GM18861 (cell line): Measurements from ENCODE around the gene DHX9.
"Not testable (repeated sequence)": the region's sequence is repeated elsewhere in the genome, so short reads cannot be mapped to it uniquely, and the experiment has no call there.

Experiments
- ATAC-seq: cut with Tn5 transposase; IDR thresholded peaks from one replicate; pipeline ENCODE4 v1.9.1; 2021; ENCODE audit not compliant: unreplicated experiment

DHX9 gene

DNA sequence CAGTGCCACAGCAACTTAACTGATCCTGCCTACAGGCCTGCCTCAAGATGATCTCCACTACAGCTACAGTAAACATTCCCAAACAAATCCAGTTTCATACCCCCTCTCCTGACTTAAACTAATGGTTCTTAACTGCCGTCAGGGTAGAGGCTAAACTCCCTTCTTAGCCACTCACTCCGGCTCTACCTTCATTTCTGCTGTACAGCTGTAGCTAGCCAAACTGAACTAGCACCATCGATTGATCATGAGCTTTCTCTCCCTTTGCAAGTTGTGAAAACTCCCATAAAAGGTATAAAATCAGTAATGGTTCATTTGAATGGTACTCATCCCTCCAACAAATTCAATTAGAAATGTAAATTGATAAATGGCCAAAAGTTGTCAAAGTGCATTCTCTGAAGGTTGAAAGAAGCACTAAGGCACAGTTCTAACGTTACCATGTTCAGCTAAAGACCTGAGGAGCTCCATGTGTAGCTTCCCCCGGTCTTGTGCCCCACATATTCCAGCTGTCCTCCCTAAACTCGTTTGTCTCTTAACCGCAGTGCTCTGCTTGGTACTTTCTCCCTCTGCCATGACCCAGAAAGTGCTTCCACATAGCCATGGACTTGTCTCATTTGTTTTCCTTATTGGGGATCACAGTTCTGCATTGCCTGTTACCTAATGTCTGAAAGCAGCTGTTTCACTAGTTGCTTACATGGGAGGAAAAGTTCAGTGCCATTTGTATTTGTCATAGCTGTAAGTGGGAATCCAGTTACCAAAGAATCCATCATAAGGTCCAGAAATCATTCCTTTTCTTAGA, 49.8 kb downstream of the DHX9 start:
- ATAC-seq, result no peak

DNA sequence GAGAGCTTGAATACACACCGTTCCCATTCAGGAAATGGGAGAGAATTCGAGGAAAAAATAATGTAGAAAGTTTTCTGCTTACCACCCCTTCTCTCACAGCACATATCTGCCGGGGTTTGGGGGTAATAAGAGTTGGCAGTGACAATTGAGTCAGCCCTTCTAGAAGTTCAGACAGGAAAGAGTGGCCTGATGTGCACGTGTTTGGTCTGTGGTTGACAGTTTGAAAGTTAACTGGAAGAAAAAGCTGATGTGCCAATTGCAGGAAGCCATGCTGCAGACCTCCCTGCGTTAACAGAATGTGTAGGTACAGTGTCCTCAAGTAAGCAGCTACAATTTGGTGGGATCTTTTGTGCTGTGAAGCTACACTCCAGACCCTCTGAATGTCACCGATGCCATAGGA, 50.9 kb downstream of the DHX9 start:
- no peak for ATAC-seq

DNA sequence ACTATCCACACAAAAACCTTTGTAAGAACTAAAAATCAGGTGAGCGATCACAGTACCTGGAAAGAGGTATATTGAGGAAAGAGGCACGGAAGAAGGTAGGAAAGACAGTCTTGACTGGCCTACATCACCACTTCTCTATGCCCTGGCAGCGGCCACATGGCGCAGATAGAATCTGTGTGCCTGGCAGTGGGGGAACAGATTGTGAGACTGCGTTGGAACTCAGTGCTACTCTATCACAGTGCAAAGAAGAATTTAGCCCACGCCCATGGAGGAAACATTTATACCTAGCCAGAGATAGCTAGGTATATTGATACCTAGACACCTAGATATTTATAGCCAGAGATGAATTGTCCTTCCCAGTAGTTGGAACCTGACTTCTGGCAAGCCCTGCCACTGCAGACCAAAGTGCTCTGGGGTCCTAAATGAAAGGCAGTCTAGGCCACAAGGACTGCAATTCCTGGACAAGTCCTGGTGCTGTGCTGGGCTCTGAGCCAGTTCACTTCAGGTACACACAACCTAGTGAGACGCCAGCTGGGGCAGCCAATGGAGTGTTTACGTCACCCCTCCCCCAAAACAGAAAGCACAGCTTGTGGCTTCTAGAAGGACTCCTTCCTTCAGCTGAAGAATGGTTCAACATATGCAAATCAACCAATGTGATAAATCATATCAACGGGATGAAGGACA, 51.9 kb downstream of the DHX9 start:
- no peak for ATAC-seq

DNA sequence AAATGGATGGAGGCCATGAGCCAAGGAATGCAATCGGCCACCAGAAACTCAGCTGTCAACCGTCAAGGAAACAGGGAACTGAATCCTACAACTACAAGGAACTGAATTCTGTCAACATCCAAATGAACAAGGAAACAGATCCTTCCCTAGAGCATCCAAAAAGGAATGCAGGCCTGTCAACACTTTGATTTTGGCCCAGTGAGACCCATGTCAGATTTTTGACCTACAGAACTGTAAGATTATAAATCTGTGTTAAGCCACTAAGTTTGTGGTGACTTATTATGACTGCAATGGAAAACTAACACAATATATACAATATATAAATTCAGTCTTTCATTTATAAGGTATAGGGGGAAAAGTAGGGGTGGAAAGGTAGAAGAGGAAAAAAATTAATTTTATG, 58.5 kb downstream of the DHX9 start:
- no peak for ATAC-seq

DNA sequence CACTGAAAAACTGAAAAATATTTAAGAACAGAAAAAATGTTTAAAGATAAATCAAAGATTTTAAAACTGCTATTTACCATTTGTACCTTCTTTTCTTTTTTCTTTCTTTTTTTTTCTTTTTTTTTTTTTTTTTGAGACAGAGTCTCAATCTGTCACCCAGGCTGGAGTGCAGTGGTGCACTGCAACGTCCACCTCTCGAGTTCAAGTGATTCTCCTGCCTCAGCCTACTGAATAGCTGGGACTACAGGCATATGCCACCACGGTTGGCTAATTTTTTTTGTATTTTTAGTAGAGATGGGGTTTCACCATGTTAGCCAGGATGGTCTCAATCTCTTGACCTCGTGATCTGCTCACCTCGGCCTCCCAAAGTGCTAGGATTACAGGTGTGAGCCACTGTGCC, 62.8 kb downstream of the DHX9 start:
- ATAC-seq, result not testable (repeated sequence)

DNA sequence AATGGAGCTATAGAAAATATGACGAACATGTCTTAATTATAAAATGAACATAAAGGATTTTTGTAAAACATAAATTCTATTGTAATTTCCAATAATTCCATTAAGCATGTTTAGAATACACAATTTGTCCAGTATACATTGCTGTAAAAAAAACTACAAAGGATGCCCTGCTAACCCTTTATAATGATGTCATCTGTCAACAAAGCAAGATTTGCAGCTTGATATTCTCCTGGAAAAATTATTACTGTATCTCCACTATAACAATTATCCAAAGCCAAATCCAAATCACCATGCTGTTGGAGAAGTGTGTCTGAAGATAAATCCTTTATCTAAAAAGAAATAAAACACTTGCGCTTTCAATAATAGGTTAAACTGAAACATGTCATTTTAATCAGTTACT, 66.2 kb downstream of the DHX9 start:
- no peak for ATAC-seq

DNA sequence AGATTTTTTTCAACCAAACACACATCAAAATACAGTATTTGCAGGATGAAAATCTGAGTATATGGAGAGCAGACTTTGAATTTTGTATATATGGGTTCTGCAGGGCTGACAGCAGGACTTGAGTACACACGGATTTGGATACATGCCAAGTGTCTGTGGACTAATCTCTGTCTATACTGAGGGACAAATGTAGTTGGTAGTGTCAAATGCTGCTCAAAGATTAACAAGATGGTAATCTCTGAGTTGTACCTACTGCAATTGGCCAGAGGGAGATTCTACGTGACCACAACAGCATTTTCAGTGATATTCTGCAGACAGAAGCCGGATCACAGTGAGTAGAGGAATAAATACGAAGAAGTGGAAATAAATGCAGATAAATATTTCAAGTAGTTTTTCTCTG, 70.4 kb downstream of the DHX9 start:
- ATAC-seq, result no peak

DNA sequence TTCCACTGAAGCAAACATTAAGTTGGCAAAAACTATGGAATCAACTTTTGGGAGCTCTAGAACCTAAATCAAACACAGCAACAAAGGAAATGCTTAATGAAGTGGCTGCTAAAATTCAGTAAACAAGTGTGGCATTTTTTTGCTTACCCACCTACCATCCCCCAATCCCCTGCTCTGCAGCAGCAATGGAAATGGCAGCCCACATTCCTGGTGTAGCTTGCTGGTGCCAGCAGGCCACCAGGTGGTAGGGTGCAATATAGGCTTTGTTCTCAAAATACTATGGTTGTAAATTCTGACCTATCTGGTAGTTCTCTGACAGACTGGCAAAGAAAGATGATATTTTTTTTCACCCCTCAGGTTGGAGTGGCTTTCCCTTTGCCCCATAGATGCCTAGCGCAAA, 71.0 kb downstream of the DHX9 start:
- no peak for ATAC-seq

DNA sequence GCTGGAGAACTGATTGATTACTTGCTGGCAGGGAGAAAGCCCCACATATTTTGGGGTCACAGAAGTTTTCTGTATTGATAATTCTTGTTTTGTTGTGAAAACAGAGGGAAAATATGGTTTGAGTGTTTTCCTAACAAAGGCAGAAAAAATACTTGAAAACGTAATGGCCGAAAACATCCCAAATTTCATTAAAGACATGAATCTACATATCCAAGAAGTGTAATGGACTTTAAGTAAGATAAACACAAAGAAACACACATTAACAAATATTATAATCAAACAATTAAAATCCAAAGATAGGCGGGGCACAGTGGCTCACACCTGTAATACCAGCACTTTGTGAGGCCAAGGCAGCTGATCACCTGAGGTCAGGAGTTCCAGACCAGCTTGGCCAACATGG, 74.3 kb downstream of the DHX9 start:
- no peak for ATAC-seq

DNA sequence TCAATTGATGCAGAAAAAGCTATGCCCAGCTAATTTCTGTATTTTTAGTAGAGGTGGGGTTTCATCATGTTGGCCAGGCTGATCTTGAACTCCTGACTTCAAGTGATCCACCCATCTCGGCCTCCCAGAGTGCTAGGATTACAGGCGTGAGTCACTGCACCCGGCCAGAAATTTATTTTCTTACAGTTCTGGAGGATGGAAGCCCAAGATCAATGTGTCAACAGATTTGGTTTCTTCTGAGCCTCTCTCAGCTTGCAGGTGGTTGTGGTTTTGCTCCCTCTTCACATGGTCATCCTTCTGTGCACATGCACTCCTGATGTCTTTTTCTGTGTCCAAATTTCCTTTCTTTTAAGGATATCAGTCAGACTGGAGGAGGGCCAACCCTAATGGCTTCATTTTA, 78.2 kb downstream of the DHX9 start:
- no peak for ATAC-seq

DNA sequence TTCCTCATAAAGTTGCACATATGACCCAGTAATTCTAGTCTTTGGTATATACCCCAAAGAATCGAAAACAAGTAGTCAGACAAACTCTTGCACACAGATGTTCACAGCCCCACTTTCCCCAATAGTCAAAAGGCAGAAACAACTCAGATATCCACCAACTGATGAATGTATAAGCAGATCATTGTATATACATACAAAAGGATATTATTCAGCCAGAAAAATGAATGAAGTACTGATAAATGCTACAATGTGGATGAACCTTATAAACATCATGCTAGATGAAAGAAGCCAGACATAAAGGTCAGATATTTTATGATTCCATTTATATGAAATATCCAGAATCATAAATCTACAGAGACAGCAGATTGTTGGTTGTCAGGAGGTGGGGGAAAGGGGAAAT, 86.5 kb downstream of the DHX9 start:
- no peak for ATAC-seq

DNA sequence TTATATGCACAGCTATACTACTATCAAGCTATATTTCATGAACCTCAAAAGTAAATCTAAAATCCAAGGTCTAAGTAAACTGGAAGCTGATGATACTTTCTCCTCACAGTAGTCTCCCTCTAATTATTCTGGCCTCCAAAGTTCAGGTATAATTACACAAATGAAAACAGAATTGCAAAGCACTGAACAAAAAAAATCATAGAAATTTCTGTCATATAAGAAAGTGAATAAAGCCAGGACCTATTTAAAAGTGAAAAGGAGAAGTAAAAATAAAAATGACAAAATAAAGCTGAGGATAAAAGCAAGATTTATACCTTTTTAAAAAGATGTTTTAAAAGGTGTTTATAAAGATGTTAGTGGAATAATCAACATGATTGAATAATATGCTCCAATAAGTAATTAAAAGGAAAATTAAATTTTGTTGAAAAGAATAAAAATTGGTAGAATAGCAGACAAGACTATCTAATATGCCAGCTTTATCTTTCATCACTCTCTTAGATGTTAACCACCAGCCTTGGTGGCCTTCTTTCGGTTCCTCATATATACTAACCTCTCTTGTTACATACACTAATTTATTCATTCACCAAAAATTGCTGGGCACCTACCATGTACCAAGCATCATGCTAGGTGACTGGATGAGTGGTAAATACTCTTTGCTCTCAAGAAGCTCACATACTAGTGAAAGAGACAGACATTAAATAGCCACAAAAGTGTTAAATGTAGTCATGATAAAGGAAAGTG, 88.7 kb downstream of the DHX9 start:
- peak; percentile 95 for ATAC-seq

DNA sequence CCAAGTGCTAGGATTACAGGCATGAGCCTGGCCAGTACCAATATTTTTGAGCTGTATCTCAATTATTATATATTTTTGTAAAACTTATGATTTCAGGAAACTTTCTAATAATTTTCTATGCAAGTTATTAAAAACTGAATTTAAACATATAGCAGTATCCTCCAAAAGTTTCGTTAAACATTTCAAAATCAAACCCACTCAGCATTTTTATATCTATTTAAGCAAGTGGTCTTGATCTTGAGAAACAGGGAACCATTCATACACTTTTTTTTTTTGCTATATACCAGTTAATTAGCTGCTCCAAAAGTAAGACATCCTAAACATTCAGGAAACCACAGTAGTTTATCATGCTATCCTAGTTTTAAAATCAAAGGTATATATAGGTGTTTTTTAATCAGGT, 91.8 kb downstream of the DHX9 start:
- ATAC-seq, result no peak

DNA sequence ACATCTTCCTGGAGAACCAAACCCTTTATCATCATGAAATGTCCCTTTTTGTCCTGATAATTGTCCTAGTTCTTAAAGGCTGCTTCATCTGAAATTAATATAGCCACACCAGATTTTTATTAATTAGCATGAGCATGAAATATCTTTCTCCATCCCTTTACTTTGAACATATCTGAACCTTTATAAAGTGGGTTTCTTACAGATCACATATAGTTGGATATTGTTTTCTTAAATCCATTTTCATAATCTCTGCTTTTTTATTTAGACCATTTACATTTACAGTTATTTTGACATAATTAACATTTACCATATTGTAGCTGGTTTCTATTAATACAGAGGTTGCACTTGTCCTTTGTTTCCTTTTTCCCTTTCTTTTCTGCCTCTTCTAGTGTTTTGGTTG, 96.6 kb downstream of the DHX9 start:
- no peak for ATAC-seq
